HS-5 (cell line): ENCODE data around the gene KIAA1586.

Source experiments
- DNase-seq: peaks from one replicate; pipeline ENCODE4 v3.0.0-alpha.2; 2012; ENCODE audit warnings: low read depth

Gene KIAA1586

GRCh38 chr6:57104336-57104735, 57.8 kb downstream of the KIAA1586 start:
- no peak for DNase-seq
